Endothelial cell of umbilical vein (primary cell): ENCODE data around the gene TYW5.

Source experiments
- GATA2 ChIP-seq: IDR thresholded peaks from 2 replicates; pipeline ENCODE4 v1.7.0; 2011; ENCODE audit warnings: low read depth, mild to moderate bottlenecking, moderate library complexity, mixed read lengths, low read length; ENCODE audit not compliant: insufficient read length, insufficient read depth
- POLR2A ChIP-seq: IDR thresholded peaks from 2 replicates; pipeline ENCODE4 v1.6.1; 2012; ENCODE audit warnings: low read depth, mild to moderate bottlenecking, control low read depth, low read length
- POLR2AphosphoS5 ChIP-seq: IDR thresholded peaks from 2 replicates; pipeline ENCODE4 v1.6.1; 2012; ENCODE audit warnings: low read depth, mild to moderate bottlenecking, control low read depth, low read length, moderate library complexity; ENCODE audit not compliant: insufficient read depth
- TF ChIP-seq, protein P1 (sequence below), 2 donors: IDR thresholded peaks; 1 replicate in 1 of 2; 2 replicates in 1 of 2; pipeline ENCODE4 v1.5.1; 2011; ENCODE audit warnings: low read length in 2 of 2, mild to moderate bottlenecking in 2 of 2, moderate library complexity in 2 of 2, control low read depth in 1 of 2, inconsistent platforms in 1 of 2, low read depth in 1 of 2; ENCODE audit not compliant: insufficient read depth in 1 of 2; ENCODE audit errors: extremely low read depth in 1 of 2

DNA sequence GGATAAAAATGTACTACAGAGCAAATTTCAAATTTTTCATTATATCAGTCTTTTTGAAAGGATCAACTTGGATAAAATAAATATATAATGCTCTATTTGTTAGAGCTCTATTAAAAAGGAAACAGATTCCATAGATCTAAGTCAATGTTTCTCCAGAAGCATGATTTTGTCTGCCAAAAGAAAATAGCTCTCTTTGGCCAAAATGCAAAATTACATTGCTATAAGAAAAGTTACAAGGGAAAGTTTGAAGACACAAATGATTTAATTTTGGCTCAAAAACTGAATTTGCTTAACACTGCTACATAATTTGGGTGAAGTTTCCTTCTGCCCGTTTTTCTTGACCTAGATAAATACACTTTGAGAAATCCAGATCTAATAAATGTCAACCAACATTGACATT lies 28.5 kb downstream of the TYW5 start:
- TF ChIP-seq, protein P1, sequence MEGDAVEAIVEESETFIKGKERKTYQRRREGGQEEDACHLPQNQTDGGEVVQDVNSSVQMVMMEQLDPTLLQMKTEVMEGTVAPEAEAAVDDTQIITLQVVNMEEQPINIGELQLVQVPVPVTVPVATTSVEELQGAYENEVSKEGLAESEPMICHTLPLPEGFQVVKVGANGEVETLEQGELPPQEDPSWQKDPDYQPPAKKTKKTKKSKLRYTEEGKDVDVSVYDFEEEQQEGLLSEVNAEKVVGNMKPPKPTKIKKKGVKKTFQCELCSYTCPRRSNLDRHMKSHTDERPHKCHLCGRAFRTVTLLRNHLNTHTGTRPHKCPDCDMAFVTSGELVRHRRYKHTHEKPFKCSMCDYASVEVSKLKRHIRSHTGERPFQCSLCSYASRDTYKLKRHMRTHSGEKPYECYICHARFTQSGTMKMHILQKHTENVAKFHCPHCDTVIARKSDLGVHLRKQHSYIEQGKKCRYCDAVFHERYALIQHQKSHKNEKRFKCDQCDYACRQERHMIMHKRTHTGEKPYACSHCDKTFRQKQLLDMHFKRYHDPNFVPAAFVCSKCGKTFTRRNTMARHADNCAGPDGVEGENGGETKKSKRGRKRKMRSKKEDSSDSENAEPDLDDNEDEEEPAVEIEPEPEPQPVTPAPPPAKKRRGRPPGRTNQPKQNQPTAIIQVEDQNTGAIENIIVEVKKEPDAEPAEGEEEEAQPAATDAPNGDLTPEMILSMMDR (IDR thresholded peaks at IDR 0.05; ENCODE audit: extremely low read depth in 1 of 2, insufficient read depth in 1 of 2, low read depth in 1 of 2, low read length in 2 of 2): no peak
- no peak for TF ChIP-seq POLR2A
- no peak for TF ChIP-seq POLR2AphosphoS5
- TF ChIP-seq GATA2: no peak
